KMS-11 (cell line): ENCODE measurements around the gene NDUFA11.

Source experiments
- H2AFZ ChIP-seq: fragments of 200-600 bp; sonication (generic); 2 replicates; pipeline ENCODE4 v1.6.1; 2016; ENCODE audit warnings: antibody characterized with exemption, mixed run types, low read depth
- H3K27ac ChIP-seq: fragments of 200-600 bp; sonication (generic); 2 replicates; pipeline ENCODE4 v1.6.1; 2016; ENCODE audit warnings: mild to moderate bottlenecking, mixed run types
- H3K27me3 ChIP-seq: fragments of 200-600 bp; sonication (generic); 2 replicates; pipeline ENCODE4 v1.6.1; 2017; ENCODE audit warnings: mild to moderate bottlenecking, low read depth, mixed run types, moderate library complexity; ENCODE audit not compliant: insufficient read depth
- H3K36me3 ChIP-seq: fragments of 200-600 bp; sonication (generic); 2 replicates; pipeline ENCODE4 v1.6.1; 2017; ENCODE audit warnings: mild to moderate bottlenecking, mixed run types; ENCODE audit not compliant: insufficient read depth
- H3K4me1 ChIP-seq: fragments of 200-600 bp; sonication (generic); 2 replicates; pipeline ENCODE4 v1.6.1; 2016; ENCODE audit warnings: mild to moderate bottlenecking, low read depth, mixed run types; ENCODE audit not compliant: poor library complexity, severe bottlenecking
- H3K4me2 ChIP-seq: fragments of 200-600 bp; sonication (generic); 2 replicates; pipeline ENCODE4 v1.7.0; 2016; ENCODE audit warnings: mild to moderate bottlenecking, mixed run types
- H3K4me3 ChIP-seq: fragments of 200-600 bp; sonication (generic); IDR thresholded peaks from 2 replicates; pipeline ENCODE4 v1.6.1; 2017; ENCODE audit warnings: low read depth, low read length, mixed read lengths; ENCODE audit not compliant: insufficient read depth
- H3K79me2 ChIP-seq: fragments of 200-600 bp; sonication (generic); 2 replicates; pipeline ENCODE4 v1.6.1; 2016; ENCODE audit warnings: low read depth, mixed run types; ENCODE audit not compliant: insufficient read depth
- H3K9ac ChIP-seq: fragments of 200-600 bp; sonication (generic); 2 replicates; pipeline ENCODE4 v1.6.1; 2016; ENCODE audit warnings: mild to moderate bottlenecking, mixed run types
- H4K20me1 ChIP-seq: fragments of 200-600 bp; sonication (generic); 2 replicates; pipeline ENCODE4 v1.6.1; 2016; ENCODE audit warnings: mild to moderate bottlenecking, mixed run types; ENCODE audit not compliant: insufficient read depth
- TF ChIP-seq, protein P1 (sequence below): fragments of 200-600 bp; sonication (generic); conservative IDR thresholded peaks from 2 replicates; pipeline ENCODE4 v1.6.1; 2017; ENCODE audit warnings: low read depth, mild to moderate bottlenecking, antibody characterized with exemption, low read length, moderate library complexity, mixed read lengths

NDUFA11 gene

DNA sequence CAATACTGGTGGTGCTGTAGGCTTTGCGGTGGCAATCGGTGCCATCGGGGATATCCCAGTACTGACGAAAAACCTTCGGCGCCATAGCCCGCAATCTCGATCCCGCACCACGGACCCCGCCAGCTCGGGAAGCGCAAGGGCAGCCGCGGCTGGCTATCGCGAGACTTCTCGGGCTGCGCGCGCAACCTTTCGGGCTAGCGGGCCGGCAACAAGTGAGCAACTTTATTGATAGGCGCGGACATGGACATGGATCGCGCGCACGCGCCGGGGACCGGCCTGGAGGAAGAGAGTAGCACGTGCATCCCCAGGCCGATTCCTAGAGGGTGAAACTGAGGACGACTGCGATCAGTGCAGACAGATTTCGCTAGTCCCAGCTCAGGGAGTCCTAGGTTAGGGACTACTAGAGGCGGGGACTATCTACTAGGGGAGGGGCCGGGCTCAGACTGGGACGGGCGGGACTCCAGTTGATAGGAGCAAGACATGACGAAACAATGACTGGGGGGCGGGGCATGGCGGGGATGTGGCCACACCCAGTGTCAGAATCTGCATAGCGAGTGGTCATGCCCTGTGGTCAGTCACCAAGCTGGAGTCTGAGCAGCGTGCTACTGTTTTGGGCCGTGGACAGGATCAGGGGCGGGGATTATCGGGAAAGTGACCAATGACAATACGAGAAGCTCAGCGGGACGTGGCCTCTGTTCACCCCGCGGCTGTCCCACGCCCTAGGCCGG lies at the start of gene NDUFA11:
Gene NDUFA11, minus strand, starts transcription at position 167 of the 728 bp plus-strand sequence. Its CDS starts 82 bp downstream, at position 85.
- TF ChIP-seq, protein P1, sequence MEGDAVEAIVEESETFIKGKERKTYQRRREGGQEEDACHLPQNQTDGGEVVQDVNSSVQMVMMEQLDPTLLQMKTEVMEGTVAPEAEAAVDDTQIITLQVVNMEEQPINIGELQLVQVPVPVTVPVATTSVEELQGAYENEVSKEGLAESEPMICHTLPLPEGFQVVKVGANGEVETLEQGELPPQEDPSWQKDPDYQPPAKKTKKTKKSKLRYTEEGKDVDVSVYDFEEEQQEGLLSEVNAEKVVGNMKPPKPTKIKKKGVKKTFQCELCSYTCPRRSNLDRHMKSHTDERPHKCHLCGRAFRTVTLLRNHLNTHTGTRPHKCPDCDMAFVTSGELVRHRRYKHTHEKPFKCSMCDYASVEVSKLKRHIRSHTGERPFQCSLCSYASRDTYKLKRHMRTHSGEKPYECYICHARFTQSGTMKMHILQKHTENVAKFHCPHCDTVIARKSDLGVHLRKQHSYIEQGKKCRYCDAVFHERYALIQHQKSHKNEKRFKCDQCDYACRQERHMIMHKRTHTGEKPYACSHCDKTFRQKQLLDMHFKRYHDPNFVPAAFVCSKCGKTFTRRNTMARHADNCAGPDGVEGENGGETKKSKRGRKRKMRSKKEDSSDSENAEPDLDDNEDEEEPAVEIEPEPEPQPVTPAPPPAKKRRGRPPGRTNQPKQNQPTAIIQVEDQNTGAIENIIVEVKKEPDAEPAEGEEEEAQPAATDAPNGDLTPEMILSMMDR: no peak
- Histone ChIP-seq H3K4me1 (peaks cover 9% of the 10 kb centered on the region), H3K9ac (peak within 1 kb of the TSS; percentile 97), H3K4me3 (no peak within 1 kb of the TSS), H3K27me3 (no peaks in the 10 kb centered on the region), H2AFZ (peak within 1 kb of the TSS; percentile 77), H3K27ac (peak within 1 kb of the TSS; percentile 83), H3K79me2 (peaks cover 40% of the 10 kb centered on the region), H3K36me3 (no peaks in the 10 kb centered on the region), H3K4me2 (peak within 1 kb of the TSS; percentile 60), H4K20me1 (no peaks in the 10 kb centered on the region; the same call in 1 of the 2 replicates)

DNA sequence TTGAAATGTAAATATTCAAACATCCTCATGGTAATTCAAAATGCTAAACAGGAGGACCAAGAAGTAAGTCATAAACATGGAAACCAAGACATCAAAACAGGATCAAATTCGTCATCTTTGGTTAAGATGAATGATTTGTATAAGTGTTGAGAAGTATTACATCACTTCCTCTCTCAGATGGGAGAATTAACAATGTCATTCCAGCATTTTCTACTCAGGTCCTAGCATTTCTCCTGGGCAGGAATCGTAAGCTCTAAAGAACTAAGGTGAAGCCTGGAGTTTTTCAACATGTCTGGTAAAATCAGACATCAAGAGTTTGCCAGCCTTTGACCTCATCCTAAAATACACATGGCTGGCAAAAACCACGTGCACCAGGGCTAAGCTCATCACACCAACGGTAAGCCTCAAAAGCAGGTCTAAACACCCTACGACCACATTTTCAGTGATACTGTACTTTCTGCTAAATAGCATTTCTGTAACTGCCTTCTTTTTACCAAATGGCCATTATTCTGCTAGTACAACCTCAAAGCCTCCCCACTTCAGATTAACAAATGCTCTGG lies 49.5 kb upstream of the NDUFA11 start:
- no peak overlapping the region for H3K4me3 ChIP-seq
- no peak overlapping the region for H2AFZ ChIP-seq
- TF ChIP-seq, protein P1: no peak
- H4K20me1 ChIP-seq: peaks cover 8% of the 10 kb centered on the region; the same call in 1 of the 2 replicates
- H3K27me3 ChIP-seq: no peaks in the 10 kb centered on the region
- H3K4me2 ChIP-seq: peak overlapping the region; percentile 21
- peaks cover 43% of the 10 kb centered on the region for H3K4me1 ChIP-seq
- H3K79me2 ChIP-seq: peaks cover 77% of the 10 kb centered on the region
- no peak overlapping the region; the same call in 1 of the 2 replicates for H3K27ac ChIP-seq
- no peak overlapping the region; the same call in 1 of the 2 replicates for H3K9ac ChIP-seq
- no peaks in the 10 kb centered on the region for H3K36me3 ChIP-seq

DNA sequence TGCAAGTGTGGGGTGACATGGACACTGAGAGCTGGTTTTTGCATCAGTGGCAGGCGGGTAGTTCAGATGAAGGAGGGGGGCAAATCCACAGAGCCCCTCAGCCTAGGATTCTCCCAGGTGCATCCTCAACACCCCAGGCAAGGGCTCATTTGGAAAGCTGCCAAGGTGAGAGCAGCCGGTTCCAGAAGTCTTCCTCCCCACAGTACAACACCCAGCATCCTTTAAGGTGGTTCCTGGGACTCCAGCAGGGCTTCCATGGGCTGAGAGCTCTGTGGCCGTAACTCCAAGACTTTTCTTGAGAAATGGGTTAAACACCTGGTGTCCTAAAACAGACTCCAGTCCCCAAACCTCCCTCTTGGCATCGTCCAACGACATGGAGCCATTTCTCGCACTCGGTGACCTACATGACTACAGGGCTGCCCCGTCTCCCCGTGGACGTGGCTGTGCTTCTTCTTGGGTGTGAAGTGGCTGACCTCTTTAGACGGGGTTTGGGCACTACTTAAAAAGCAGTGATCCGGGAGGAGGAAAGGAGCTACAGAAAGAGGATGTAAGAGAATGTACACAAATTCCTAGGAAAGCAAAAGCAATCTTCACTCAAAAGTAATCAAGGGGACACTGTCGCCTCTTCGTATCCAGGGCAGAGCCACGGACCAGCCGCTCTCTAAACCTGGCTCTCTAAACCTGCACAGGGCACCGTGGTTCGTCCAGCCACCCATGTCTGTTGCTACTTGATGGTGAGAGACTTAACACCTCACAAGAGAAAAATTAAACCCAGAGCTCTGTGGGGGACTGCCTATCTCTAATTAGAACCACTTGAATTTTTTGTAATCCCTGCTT lies 48.8 kb upstream of the NDUFA11 start:
- H3K27me3 ChIP-seq: no peaks in the 10 kb centered on the region
- no peak overlapping the region for H2AFZ ChIP-seq
- TF ChIP-seq, protein P1: no peak
- H3K36me3 ChIP-seq: no peaks in the 10 kb centered on the region
- peaks cover 43% of the 10 kb centered on the region for H3K4me1 ChIP-seq
- no peak overlapping the region for H3K9ac ChIP-seq
- H3K4me2 ChIP-seq: no peak overlapping the region
- H3K4me3 ChIP-seq: no peak overlapping the region
- peaks cover 8% of the 10 kb centered on the region; the same call in 1 of the 2 replicates for H4K20me1 ChIP-seq
- H3K27ac ChIP-seq: no peak overlapping the region
- peaks cover 70% of the 10 kb centered on the region for H3K79me2 ChIP-seq

DNA sequence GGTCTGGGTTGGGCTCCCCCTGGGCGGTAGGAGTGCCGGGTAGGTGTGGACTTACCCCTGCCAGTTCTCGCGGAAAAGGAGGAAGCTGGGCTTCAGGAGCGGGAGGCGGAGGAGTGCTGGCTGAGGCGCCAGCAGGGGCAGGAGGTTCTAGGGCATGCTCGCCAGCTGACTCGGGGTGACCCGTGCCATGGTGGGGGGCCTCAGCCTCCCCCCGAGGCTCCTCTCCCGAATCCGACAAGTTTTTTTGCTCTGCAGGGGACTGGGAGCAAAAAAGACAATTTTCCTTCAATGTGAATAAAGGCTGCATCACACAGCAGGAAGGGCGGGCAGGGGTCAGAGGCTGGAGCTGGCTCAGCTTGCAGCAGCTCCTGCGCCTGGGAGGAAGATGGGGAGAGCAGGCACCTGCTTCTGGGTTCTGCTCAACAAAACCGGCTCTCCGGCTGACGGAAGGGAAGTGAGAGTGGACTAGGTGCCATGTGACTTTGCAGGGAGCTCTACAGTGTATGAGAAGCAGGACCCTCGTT lies 47.8 kb upstream of the NDUFA11 start:
- Histone ChIP-seq H3K79me2 (peaks cover 62% of the 10 kb centered on the region), H3K27ac (no peak overlapping the region), H3K4me1 (peaks cover 35% of the 10 kb centered on the region), H3K9ac (no peak overlapping the region), H4K20me1 (peaks cover 3% of the 10 kb centered on the region; the same call in 1 of the 2 replicates), H3K36me3 (no peaks in the 10 kb centered on the region), H3K4me3 (no peak overlapping the region), H2AFZ (no peak overlapping the region), H3K27me3 (no peaks in the 10 kb centered on the region), H3K4me2 (no peak overlapping the region)
- TF ChIP-seq, protein P1: no peak
